ENCODE data around the gene CORT. TPM values are rescaled to one million over a fixed set of nuclear protein-coding genes. Genes with fewer than 3 reads are reported as not detected.

The CORT gene
- total RNA-seq, 1 experiment from 2014 or later, result 0.66 TPM

GRCh38 chr1:10428984-10429383, 20.8 kb upstream of the CORT start (continued):
- TF ChIP-seq USF1 (CRISPR knock-in tag; IDR thresholded peaks at IDR 0.05) (no peak), ZNF416 (CRISPR knock-in tag; IDR thresholded peaks at IDR 0.05) (no peak), SOX15 (CRISPR knock-in tag; IDR thresholded peaks at IDR 0.05) (no peak)

DNA sequence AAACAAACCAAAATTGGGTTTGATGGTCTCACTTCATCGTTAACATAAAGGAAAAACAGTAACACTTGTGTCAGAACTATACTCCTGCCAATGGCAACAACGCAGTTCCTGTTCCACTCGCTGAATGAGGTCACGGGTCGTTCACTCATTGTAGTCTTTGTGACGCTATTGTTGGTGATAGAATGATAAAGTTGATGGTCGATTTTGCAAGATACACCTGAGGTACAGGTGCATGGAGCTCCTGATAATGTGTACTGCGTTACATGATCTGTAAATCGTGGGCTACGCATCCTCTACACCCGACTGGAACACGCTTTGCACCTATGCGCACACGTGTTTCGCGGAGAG, 20.0 kb upstream of the CORT start:
- H3K4me3 Mint-ChIP-seq, result peak overlapping the region; percentile 77
- H3K36me3 Mint-ChIP-seq, result no peaks in the 10 kb centered on the region
- ChIA-PET CTCF (interaction anchor here (0.6 to 3.3 kb wide), 30 partner anchors 10 to 709 kb away, joined by 3 to 39 read pairs (median 4); partner anchors contain the start of genes CORT, CTNNBIP1, KIF1B and PEX14), POLR2A (interaction anchor here (1.0 to 1.9 kb wide), 4 partner anchors 30 to 486 kb away, joined by 3 to 8 read pairs (median 6); partner anchors contain the start of genes LZIC and NMNAT1)
- no peaks in the 10 kb centered on the region for H3K9me3 Mint-ChIP-seq
- H3K27me3 Mint-ChIP-seq (ENCODE audit: low read depth), result no peaks in the 10 kb centered on the region
- TF ChIP-seq KAT7 (CRISPR knock-in tag; IDR thresholded peaks at IDR 0.05; ENCODE audit: borderline replicate concordance), result 0 out of 2 replicates have a peak, but pooled peaks have one; percentile 9
- TF ChIP-seq SOX15 (CRISPR knock-in tag; IDR thresholded peaks at IDR 0.05), result no peak
- H3K4me1 Mint-ChIP-seq, result peaks cover 20% of the 10 kb centered on the region
- no peak for ATAC-seq
- H3K27ac Mint-ChIP-seq, result peak overlapping the region; percentile 92
- no peak for DNase-seq (ENCODE audit: low spot score)

DNA sequence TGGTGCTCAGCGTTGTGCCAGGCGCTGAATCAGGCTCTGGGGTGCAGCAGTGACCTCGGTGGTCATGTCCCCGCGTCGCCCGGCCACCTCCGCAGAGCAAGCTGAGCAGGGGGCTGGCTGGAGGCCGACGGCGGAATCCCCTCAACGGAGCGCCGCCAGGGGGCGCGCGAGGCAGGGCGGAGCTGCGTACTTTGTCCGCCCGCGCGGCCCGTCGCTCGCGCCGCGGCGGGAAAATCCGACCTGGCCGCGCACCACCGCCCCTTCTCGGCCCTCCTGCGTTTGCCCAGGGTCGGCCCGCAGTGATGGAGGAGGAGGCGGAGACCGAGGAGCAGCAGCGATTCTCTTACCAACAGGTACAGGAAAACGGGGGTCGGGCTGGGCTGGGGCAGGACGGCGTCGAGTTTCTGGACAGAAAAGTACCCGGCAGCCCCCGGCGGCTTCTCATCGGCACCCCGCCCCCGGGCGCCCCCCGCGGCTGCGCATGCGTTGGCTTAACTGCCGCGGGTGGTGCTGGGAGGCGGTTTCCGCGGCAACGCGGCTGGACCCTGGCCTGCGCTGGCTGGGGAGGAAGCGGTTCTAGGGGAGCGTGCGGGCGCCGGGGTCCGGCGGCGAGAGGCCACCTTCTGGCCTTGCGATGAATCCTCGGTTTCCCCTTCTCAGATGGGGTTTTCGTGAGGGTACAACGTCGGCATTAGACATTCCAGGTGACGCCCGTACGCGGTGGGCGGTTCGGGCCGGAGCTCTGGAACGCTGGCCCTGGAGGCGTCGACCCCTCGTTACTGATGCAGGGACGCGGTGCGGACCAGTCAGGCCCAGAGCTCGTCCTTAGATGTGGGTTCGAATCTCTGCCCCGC, 19.4 kb upstream of the CORT start, which contains the start of gene CENPS:
Gene CENPS (plus strand): TSS at position 218 of the 854 bp plus-strand sequence. CDS start 85 bp downstream, at position 303.
- ATAC-seq (peak; percentile 89), DNase-seq (ENCODE audit: low spot score) (peak; percentile 94)
- CTCF ChIA-PET, result interaction anchor here (0.5 to 3.3 kb wide), 35 partner anchors 9 to 1414 kb away, joined by 3 to 39 read pairs (median 4); partner anchors contain the start of genes CORT, CTNNBIP1, KIF1B and PEX14
- peak within 1 kb of the TSS; percentile 77 for H3K4me3 Mint-ChIP-seq
- H3K4me1 Mint-ChIP-seq, result peaks cover 19% of the 10 kb centered on the region
- H3K27me3 Mint-ChIP-seq (ENCODE audit: low read depth), result no peaks in the 10 kb centered on the region
- POLR2A ChIA-PET, result interaction anchor here (0.6 to 1.9 kb wide), 8 partner anchors 31 to 1808 kb away, joined by 3 to 8 read pairs (median 4); partner anchors contain the start of genes KIF1B, LZIC and NMNAT1
- no peaks in the 10 kb centered on the region for H3K9me3 Mint-ChIP-seq
- H3K36me3 Mint-ChIP-seq, result no peaks in the 10 kb centered on the region
- peak within 1 kb of the TSS; percentile 94 for H3K27ac Mint-ChIP-seq
- peak; percentile 59; the same call in 1 of the 2 replicates for TF ChIP-seq ZBTB21 (CRISPR knock-in tag; IDR thresholded peaks at IDR 0.05; ENCODE audit: borderline replicate concordance)
- TF ChIP-seq, protein P1, sequence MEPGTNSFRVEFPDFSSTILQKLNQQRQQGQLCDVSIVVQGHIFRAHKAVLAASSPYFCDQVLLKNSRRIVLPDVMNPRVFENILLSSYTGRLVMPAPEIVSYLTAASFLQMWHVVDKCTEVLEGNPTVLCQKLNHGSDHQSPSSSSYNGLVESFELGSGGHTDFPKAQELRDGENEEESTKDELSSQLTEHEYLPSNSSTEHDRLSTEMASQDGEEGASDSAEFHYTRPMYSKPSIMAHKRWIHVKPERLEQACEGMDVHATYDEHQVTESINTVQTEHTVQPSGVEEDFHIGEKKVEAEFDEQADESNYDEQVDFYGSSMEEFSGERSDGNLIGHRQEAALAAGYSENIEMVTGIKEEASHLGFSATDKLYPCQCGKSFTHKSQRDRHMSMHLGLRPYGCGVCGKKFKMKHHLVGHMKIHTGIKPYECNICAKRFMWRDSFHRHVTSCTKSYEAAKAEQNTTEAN (CRISPR knock-in tag; IDR thresholded peaks at IDR 0.05), result peak; percentile 79; the same call in 1 of the 2 replicates
- TF ChIP-seq CREM (CRISPR knock-in tag; IDR thresholded peaks at IDR 0.05), result peak; percentile 81; the same call in 1 of the 2 replicates
- TF ChIP-seq CREB1 (CRISPR knock-in tag; IDR thresholded peaks at IDR 0.05), result 0 out of 2 replicates have a peak, but pooled peaks have one; percentile 10
- TF ChIP-seq NR1H2 (CRISPR knock-in tag; IDR thresholded peaks at IDR 0.05), result no peak
- TF ChIP-seq SP1 (CRISPR knock-in tag; conservative IDR thresholded peaks at IDR 0.05), result peak; percentile 86
- TF ChIP-seq JAZF1 (CRISPR knock-in tag; IDR thresholded peaks at IDR 0.05), result no peak
- TF ChIP-seq, protein P2, sequence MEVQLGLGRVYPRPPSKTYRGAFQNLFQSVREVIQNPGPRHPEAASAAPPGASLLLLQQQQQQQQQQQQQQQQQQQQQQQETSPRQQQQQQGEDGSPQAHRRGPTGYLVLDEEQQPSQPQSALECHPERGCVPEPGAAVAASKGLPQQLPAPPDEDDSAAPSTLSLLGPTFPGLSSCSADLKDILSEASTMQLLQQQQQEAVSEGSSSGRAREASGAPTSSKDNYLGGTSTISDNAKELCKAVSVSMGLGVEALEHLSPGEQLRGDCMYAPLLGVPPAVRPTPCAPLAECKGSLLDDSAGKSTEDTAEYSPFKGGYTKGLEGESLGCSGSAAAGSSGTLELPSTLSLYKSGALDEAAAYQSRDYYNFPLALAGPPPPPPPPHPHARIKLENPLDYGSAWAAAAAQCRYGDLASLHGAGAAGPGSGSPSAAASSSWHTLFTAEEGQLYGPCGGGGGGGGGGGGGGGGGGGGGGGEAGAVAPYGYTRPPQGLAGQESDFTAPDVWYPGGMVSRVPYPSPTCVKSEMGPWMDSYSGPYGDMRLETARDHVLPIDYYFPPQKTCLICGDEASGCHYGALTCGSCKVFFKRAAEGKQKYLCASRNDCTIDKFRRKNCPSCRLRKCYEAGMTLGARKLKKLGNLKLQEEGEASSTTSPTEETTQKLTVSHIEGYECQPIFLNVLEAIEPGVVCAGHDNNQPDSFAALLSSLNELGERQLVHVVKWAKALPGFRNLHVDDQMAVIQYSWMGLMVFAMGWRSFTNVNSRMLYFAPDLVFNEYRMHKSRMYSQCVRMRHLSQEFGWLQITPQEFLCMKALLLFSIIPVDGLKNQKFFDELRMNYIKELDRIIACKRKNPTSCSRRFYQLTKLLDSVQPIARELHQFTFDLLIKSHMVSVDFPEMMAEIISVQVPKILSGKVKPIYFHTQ (CRISPR knock-in tag; IDR thresholded peaks at IDR 0.05), result no peak
- TF ChIP-seq TCF7 (CRISPR knock-in tag; IDR thresholded peaks at IDR 0.05; ENCODE audit: low read depth), result no peak
- peak; percentile 91 for TF ChIP-seq RELA (CRISPR knock-in tag; IDR thresholded peaks at IDR 0.05; ENCODE audit: borderline replicate concordance)
- TF ChIP-seq, protein P3, sequence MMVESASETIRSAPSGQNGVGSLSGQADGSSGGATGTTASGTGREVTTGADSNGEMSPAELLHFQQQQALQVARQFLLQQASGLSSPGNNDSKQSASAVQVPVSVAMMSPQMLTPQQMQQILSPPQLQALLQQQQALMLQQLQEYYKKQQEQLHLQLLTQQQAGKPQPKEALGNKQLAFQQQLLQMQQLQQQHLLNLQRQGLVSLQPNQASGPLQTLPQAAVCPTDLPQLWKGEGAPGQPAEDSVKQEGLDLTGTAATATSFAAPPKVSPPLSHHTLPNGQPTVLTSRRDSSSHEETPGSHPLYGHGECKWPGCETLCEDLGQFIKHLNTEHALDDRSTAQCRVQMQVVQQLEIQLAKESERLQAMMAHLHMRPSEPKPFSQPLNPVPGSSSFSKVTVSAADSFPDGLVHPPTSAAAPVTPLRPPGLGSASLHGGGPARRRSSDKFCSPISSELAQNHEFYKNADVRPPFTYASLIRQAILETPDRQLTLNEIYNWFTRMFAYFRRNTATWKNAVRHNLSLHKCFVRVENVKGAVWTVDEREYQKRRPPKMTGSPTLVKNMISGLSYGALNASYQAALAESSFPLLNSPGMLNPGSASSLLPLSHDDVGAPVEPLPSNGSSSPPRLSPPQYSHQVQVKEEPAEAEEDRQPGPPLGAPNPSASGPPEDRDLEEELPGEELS (CRISPR knock-in tag; IDR thresholded peaks at IDR 0.05), result no peak; the same call in none of the 2 replicates
- TF ChIP-seq NFATC4 (CRISPR knock-in tag; IDR thresholded peaks at IDR 0.05), result no peak
- TF ChIP-seq, protein P4, sequence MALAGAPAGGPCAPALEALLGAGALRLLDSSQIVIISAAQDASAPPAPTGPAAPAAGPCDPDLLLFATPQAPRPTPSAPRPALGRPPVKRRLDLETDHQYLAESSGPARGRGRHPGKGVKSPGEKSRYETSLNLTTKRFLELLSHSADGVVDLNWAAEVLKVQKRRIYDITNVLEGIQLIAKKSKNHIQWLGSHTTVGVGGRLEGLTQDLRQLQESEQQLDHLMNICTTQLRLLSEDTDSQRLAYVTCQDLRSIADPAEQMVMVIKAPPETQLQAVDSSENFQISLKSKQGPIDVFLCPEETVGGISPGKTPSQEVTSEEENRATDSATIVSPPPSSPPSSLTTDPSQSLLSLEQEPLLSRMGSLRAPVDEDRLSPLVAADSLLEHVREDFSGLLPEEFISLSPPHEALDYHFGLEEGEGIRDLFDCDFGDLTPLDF (CRISPR knock-in tag; IDR thresholded peaks at IDR 0.05), result no peak; the same call in 1 of the 2 replicates
- 0 out of 2 replicates have a peak, but pooled peaks have one; percentile 56 for TF ChIP-seq ELF4 (CRISPR knock-in tag; IDR thresholded peaks at IDR 0.05; ENCODE audit: low read depth)
- TF ChIP-seq ZNF121 (CRISPR knock-in tag; IDR thresholded peaks at IDR 0.05), result no peak
- TF ChIP-seq ZNF416 (CRISPR knock-in tag; IDR thresholded peaks at IDR 0.05), result no peak
- TF ChIP-seq, protein P5, sequence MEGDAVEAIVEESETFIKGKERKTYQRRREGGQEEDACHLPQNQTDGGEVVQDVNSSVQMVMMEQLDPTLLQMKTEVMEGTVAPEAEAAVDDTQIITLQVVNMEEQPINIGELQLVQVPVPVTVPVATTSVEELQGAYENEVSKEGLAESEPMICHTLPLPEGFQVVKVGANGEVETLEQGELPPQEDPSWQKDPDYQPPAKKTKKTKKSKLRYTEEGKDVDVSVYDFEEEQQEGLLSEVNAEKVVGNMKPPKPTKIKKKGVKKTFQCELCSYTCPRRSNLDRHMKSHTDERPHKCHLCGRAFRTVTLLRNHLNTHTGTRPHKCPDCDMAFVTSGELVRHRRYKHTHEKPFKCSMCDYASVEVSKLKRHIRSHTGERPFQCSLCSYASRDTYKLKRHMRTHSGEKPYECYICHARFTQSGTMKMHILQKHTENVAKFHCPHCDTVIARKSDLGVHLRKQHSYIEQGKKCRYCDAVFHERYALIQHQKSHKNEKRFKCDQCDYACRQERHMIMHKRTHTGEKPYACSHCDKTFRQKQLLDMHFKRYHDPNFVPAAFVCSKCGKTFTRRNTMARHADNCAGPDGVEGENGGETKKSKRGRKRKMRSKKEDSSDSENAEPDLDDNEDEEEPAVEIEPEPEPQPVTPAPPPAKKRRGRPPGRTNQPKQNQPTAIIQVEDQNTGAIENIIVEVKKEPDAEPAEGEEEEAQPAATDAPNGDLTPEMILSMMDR (IDR thresholded peaks at IDR 0.05), result peak; percentile 93
- TF ChIP-seq SMAD3 (CRISPR knock-in tag; IDR thresholded peaks at IDR 0.05; ENCODE audit: borderline replicate concordance), result 0 out of 2 replicates have a peak, but pooled peaks have one; percentile 67
- peak; percentile 63; the same call in 1 of the 2 replicates for TF ChIP-seq TEAD4 (CRISPR knock-in tag; IDR thresholded peaks at IDR 0.05)

All from WTC11 (cell line).